GM10266 (cell line): ENCODE results near the gene TMPRSS15.

ENCODE experiments used
- DNase-seq: peaks from one replicate; pipeline ENCODE4 v3.0.0; 2012; ENCODE audit errors: extremely low spot score
- TF ChIP-seq, protein P1 (sequence below): IDR thresholded peaks from 2 replicates; pipeline ENCODE4 v1.5.1; 2012; ENCODE audit warnings: mild to moderate bottlenecking, low read depth; ENCODE audit not compliant: control insufficient read depth, insufficient read depth; ENCODE audit errors: missing control alignments

TMPRSS15 gene

DNA sequence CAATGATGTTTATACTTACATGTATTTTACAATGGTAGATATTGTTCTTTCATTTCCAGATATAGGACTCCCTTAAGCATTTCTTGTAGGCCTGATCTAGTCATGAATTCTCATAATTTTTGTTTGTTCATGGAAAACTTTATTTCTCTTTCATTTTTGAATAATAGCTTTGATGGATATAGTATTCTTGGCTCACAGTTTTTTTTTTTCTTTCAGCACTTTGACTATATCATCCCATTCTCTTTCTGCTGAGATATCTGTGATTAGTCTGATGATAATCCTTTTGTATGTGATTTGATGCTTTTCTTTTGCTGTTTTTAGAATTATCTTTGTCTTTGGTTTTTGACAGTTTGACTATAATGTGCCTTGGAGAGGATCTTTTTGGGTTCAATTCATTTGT lies 183.1 kb downstream of the TMPRSS15 start:
- no peak for DNase-seq
- TF ChIP-seq, protein P1, sequence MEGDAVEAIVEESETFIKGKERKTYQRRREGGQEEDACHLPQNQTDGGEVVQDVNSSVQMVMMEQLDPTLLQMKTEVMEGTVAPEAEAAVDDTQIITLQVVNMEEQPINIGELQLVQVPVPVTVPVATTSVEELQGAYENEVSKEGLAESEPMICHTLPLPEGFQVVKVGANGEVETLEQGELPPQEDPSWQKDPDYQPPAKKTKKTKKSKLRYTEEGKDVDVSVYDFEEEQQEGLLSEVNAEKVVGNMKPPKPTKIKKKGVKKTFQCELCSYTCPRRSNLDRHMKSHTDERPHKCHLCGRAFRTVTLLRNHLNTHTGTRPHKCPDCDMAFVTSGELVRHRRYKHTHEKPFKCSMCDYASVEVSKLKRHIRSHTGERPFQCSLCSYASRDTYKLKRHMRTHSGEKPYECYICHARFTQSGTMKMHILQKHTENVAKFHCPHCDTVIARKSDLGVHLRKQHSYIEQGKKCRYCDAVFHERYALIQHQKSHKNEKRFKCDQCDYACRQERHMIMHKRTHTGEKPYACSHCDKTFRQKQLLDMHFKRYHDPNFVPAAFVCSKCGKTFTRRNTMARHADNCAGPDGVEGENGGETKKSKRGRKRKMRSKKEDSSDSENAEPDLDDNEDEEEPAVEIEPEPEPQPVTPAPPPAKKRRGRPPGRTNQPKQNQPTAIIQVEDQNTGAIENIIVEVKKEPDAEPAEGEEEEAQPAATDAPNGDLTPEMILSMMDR: no peak
